HuH-7 (cell line): ENCODE data around the gene ZBTB42.
A peak's percentile ranks its signal among the peaks of the same experiment; 100 is the strongest.

Experiments
- DNase-seq: peaks from one replicate; pipeline ENCODE4 v3.0.0; 2011; ENCODE audit warnings: low spot score

Gene ZBTB42

GRCh38 chr14:104795781-104796686, 4.9 kb upstream of the ZBTB42 start:
- peak; percentile 72 for DNase-seq

GRCh38 chr14:104796687-104797081, 4.2 kb upstream of the ZBTB42 start:
- no peak for DNase-seq

- peak; percentile 59 for DNase-seq
Measured at GRCh38 chr14:104797115-104798044, 3.5 kb upstream of the ZBTB42 start.

GRCh38 chr14:104798300-104799243, 2.3 kb upstream of the ZBTB42 start:
- DNase-seq: no peak

GRCh38 chr14:104799244-104800014, 1.5 kb upstream of the ZBTB42 start:
- no peak for DNase-seq

- DNase-seq: peak; percentile 84
Measured at GRCh38 chr14:104800015-104800770, 708 bp upstream of the ZBTB42 start.

GRCh38 chr14:104801520-104802393, 856 bp downstream of the ZBTB42 start:
- no peak for DNase-seq

- no peak for DNase-seq
Measured at GRCh38 chr14:104802394-104803184, 1.7 kb downstream of the ZBTB42 start.

- DNase-seq: no peak
Measured at GRCh38 chr14:104803280-104803911, 2.5 kb downstream of the ZBTB42 start.

GRCh38 chr14:104803912-104804410, 3.1 kb downstream of the ZBTB42 start:
- no peak for DNase-seq

GRCh38 chr14:104804481-104805325, 3.8 kb downstream of the ZBTB42 start:
- DNase-seq: no peak

GRCh38 chr14:104805326-104805678, 4.4 kb downstream of the ZBTB42 start:
- no peak for DNase-seq

GRCh38 chr14:104805941-104806624, 5.2 kb downstream of the ZBTB42 start:
- no peak for DNase-seq

- no peak for DNase-seq
Measured at GRCh38 chr14:104806625-104807465, 5.9 kb downstream of the ZBTB42 start.

GRCh38 chr14:104808456-104808855, 7.6 kb downstream of the ZBTB42 start:
- no peak for DNase-seq
